ENCODE results near the gene C1orf35.
A peak's percentile ranks its signal among the peaks of the same experiment; 100 is the strongest.

Gene C1orf35

GRCh38 chr1:228109073-228109961 is 6.2 kb upstream of the C1orf35 start, which contains the start of gene MRPL55:
MRPL55 (minus strand) TSS chr1:228109299; CDS start chr1:228108260, 1,039 bp downstream.
- DNase-seq = peak; percentile 93 to 96

- no peak for DNase-seq
Observed at GRCh38 chr1:228108742-228109072, 5.6 kb upstream of the C1orf35 start.

- DNase-seq = no peak
Observed at GRCh38 chr1:228108055-228108690, 5.0 kb upstream of the C1orf35 start.

GRCh38 chr1:228107636-228108035 is 4.5 kb upstream of the C1orf35 start:
- no peak for DNase-seq

GRCh38 chr1:228106800-228107054 is 3.6 kb upstream of the C1orf35 start:
- DNase-seq = no peak

GRCh38 chr1:228105996-228106799 is 3.1 kb upstream of the C1orf35 start:
- DNase-seq = no peak

GRCh38 chr1:228105270-228105995 is 2.3 kb upstream of the C1orf35 start:
- no peak for DNase-seq

GRCh38 chr1:228104526-228105269 is 1.6 kb upstream of the C1orf35 start:
- DNase-seq = no peak

- DNase-seq = peak in 1 of 2 experiments; percentile 9
Observed at GRCh38 chr1:228101994-228102790, 933 bp downstream of the C1orf35 start.

- no peak for DNase-seq
Observed at GRCh38 chr1:228101614-228101993, 1.5 kb downstream of the C1orf35 start.

GRCh38 chr1:228100822-228101613 is 2.1 kb downstream of the C1orf35 start:
- no peak for DNase-seq

GRCh38 chr1:228099331-228099732 is 3.8 kb downstream of the C1orf35 start:
- no peak for DNase-seq

- no peak for DNase-seq
Observed at GRCh38 chr1:228098323-228098931, 4.7 kb downstream of the C1orf35 start.

GRCh38 chr1:228097333-228098081 is 5.6 kb downstream of the C1orf35 start:
- DNase-seq = no peak

GRCh38 chr1:228096416-228097332 is 6.5 kb downstream of the C1orf35 start:
- no peak for DNase-seq

- no peak for DNase-seq
Observed at GRCh38 chr1:228095938-228096337, 7.2 kb downstream of the C1orf35 start.

- DNase-seq = no peak
Observed at GRCh38 chr1:228095161-228095560, 8.0 kb downstream of the C1orf35 start.

GRCh38 chr1:228094432-228095016 is 8.6 kb downstream of the C1orf35 start:
- no peak for DNase-seq
